Stimulated activated CD4-positive, alpha-beta T cell treated with anti-CD3 and anti-CD28 coated beads, Interleukin-15, amount 100 ng/mL, for 1 hour (primary cell): Measurements from ENCODE around the gene ZNF213.
A peak's percentile ranks its signal among the peaks of the same experiment; 100 is the strongest.

Experiments
- DNase-seq, 2 donors: peaks; one replicate each; pipeline ENCODE4 v3.0.0-alpha.2; 2020; ENCODE audit warnings: low read depth in 1 of 2, low spot score in 1 of 2

The ZNF213 gene

GRCh38 chr16:3145660-3146059, 10.8 kb downstream of the ZNF213 start:
- no peak for DNase-seq

- no peak for DNase-seq
These were observed 12.4 kb downstream of the ZNF213 start for GRCh38 chr16:3147046-3147756.

DNA sequence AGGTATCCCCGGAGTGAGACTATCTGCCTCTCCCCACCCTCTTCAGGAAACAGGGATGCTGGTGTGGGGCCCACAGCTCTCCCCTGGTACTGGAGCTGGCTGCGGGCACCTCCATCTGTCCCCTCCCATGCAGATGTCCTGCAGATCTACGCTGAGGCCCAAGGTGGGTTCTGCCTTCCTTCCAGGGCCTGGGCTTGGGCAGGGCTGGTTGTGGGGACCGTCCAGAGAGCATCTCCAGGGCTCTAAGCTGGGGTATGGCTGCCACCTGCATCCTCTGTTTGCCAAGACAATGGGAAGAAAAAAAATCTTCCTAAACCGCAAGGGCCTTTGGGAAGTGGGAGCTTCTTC, 12.9 kb downstream of the ZNF213 start:
- DNase-seq, result no peak

DNA sequence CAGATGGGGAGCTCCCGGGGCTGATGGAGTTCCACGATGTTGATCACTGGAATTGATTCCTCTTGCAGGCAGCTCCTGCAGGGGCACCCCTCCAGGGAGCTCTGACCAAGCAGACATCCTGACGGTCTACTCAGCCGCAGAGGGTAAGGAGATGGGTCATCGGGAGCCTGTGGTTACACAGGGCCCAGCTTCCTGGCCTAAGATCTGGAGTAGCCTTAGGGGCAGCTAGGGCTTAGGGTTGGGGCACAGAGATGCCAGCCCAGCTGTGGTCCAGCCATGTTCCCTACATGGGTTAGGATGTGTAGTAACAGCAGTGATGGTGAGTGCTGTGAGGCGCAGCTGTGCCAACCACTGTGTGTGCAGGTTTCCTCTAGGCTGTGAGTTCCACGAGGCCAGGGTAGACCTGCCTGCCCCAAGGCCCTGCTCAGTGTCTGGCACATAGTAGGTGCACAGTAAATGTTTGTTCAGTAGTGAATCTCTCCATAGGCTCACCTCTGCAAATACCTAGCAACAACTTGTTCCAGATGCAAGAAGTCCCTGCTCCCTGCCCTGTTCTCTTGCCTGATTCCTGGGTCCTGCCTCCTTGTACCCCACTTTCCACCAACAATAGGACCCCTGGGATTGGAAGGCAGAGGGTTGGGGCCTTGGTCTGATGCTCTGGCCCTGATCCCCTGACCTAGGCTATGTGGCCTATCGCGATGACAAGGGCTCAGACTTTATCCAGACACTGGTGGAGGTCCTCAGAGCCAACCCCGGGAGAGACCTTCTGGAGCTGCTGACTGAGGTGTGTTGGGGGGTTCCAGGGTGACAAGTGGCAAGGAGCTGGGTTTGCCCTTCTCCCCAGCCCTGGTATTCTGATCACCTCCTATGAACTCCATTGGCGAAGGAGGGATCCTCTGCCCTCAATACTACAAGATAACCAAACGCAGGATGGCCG, 13.7 kb downstream of the ZNF213 start:
- DNase-seq, result no peak

DNA sequence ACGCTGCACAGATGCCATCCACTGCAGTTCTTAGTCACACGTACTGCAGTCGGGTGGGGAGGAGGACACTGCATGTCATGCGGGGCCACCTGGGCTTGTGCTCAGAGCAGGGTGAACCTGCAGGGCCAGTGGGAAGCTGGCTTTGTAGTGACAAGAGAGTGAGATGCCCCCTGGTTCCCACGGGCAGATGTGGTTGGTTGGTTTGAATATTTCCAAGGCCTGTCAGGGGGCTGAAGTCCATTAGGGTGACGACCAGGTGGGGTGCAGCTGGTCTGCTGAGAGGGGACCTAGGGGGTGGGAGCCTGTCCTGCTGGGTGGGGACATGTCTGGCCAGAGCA, 14.3 kb downstream of the ZNF213 start:
- no peak for DNase-seq

DNA sequence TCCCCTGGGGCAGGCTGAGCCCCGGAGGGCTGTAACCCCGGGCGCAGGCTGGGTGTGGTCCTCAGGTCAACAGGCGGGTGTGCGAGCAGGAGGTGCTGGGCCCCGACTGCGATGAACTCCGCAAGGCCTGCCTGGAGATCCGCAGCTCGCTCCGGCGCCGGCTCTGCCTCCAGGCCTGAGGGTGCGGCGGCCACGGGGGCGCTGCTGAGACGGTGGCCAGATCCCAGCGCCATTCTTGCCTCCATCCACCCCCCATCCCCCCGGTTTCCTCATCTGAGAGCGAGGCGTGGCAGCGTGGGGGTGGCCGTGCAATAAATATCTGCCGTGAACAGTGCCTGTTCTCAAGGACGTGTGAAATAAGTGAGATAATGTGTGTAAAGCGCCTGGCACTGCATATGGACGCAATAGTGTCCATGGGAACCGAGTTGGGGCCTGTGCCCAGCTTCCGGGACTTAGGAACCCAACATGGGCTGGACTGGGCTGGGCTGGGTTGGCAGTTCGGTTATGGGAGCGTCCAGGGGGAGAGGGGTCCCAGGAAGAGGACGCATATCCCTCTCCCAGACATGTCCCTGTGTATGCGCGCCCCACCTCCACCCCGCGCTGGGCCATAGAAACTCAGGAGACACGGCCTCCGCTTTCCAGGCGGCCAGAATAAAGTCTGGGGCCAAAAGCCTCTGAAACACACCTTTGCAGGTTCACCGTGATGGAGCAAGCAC, 15.0 kb downstream of the ZNF213 start:
- DNase-seq, result no peak

GRCh38 chr16:3150346-3151218, 15.8 kb downstream of the ZNF213 start:
- DNase-seq, result peak; percentile 96

DNA sequence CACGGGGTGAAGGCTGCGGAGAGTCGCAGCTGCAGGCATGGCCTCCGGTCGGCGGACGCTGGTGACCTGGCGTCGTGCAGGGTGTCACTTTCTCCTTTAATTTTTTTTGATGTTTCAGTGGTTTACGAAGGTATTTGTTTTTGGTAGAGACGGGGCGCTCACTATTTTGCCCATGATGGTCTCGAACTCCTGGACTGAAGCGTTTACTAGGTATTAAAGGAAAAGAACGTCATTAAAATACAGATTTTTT, 17.1 kb downstream of the ZNF213 start:
- DNase-seq, result no peak

DNA sequence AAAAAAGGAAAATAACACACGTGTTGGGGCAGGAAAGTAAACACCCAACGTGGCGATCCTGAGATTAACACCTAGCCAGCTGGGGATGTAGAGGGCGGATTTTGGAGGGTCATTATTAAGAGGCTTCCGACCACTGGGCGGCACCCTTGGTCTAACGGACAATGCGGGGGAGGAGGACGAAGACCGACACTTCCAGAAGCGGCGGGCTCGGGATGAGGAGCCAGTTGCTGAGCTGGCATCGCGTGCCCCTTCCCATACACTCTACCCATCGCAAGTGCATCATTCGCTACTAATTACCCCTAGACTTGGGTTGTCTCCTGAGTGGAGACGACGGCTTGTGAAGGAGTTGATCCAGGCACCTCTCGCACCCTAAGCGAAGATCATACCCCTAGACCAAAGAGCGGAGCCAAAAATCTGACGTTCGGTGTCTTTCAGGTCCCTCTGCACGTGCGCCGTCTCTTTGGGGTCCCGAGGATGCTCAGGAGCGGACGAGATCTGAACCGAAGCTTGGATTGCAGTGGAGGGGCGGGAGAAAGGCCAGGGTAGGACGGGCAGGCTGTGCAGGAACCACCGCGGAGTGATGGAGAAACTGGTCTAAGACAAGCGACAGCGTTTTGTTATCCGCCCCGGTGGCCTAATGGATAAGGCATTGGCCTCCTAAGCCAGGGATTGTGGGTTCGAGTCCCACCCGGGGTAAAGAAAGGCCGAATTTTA, 17.6 kb downstream of the ZNF213 start:
- peak; percentile 56 to 78 for DNase-seq

DNA sequence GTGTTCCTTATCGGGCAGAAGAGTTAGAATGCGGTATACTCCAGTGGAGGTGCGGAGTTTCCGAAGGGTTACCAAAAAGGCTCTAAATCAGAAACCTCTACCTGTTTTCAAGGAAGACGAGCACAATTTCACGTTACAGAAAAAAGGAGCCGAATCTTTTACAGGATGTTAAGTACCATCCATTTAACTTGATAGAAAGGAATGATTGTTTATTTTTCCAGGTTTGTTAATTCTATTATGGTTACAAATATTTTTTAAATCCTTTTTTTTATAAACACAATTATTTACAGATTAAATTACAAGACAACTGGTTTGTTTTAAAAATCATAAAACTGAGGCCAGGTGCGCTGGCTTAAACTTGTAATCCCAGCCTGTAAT, 18.2 kb downstream of the ZNF213 start:
- no peak for DNase-seq

GRCh38 chr16:3155181-3155580, 20.4 kb downstream of the ZNF213 start:
- DNase-seq, result no peak

GRCh38 chr16:3155972-3156371, 21.1 kb downstream of the ZNF213 start:
- no peak for DNase-seq

DNA sequence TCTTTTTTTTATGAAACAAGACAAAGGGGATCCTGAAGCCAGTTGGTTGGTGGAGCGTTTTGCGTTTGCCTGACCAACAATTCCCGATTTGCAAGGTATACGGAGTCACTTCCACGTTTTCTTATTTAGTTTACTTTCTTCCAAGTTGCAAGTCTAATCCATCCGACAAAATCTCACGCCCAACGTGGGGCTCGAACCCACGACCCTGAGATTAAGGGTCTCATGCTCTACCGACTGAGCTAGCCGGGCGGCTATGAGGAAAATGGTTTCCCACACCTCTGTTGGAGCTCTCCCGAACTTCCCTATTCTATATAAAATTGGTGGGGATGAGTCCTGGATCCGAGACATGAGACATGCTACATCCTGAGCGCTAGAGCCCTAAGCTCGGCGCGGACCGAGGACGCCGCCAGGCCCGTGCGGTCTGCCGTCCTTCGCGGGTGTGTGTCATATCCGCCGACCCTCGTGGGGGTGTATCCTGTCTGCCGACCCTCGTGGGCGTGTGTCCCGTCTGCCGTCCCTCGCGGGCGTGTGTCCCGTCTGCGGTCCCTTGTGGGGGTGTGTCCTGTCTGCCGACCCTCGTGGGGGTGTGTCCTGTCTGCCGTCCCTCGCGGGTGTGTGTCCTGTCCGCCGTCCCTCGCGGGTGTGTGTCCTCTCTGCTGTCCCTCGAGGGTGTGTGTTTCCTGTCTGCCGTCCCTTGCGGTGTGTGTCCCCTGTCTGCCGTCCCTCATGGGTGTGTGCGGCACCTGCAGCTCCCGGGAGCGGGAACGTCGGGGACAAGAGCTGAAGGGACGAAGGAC, 22.6 kb downstream of the ZNF213 start:
- peak in 1 of 2 donors; percentile 30 for DNase-seq

- DNase-seq, result no peak
These were observed 23.2 kb downstream of the ZNF213 start for GRCh38 chr16:3158026-3158509.

DNA sequence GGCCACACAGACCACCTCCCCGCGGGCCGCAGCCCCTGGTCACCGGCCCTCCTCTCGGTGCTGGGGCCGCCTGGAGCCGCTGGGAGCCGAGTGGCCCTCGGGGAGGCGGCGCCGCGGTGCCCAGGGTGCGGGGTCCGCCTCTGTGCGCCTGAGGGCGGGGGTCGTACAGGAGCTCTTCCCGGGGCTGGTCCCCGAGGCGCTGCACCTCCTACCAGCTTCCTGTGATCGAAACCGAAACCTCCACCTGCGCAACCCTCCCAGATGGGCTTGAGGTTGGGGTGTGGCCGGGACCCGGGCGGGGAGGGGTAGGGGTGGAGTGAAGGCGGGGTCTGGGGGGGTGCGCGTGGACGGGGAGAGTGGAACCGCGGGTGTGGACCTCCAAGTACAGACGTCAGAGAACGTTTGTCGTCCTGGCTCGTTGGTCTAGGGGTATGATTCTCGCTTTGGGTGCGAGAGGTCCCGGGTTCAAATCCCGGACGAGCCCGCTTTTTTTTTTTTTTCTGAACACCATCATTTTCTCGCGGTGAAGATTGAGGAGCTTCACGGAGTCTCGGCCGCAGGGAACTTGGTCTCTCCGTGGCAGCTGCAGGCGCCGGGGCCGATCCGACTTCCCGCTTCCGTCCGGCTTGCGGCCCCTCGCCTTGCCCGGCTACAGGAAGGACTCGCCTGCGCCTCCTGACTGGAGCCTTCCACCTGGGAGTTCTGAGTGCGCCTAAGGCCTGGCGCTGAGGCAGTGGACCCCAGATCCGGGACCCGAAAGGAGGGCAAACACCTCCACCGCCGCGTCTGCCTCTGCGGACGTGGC, 23.9 kb downstream of the ZNF213 start:
- DNase-seq, result peak; percentile 66 to 90

GRCh38 chr16:3161235-3162018, 26.6 kb downstream of the ZNF213 start:
- DNase-seq, result no peak

DNA sequence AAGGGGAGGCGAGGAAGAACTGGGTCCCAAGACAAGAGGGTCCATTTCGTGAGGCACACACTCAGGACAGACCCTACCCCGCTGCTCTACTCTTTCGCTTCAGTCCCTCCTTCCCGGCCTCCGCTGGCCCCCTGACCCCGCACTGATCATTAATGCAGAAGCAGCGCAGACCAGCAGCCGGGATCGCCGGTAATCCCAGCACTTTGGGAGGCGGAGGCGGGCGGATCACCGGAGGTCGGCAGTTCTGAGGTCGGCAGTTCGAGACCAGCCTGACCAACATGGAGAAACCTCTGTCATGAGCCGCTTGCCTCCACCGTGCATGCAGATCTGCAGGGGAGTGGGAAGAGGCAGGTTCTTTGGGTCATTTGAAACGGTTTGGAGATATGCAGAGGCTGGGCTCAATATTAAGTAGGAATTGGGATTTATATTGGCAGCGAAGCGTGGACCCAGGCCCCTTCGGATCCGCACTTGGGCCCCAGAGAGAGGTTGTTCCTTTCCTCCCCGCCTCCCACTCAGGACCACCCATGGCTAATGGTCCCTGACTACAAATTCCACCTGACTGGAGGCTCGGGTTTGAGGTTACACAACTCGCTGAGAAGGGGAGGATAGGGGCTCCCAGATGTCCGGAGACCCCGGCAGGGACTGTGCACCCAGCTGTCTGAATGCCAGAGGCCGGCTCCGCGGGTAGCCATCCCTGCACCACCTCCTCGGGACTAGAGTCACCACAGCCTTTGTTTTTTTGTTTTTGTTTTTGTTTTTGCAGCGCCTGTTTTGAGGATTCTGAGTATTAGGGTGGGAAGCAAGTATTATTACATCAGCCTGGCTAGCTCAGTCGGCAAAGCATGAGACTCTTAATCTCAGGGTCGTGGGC, 29.5 kb downstream of the ZNF213 start:
- DNase-seq, result no peak
